Fibroblast of mammary gland (primary cell): ENCODE results near the gene ABCC6.

Source experiments
- DNase-seq: peaks from one replicate; pipeline ENCODE4 v3.0.0-alpha.2; 2010; ENCODE audit warnings: low read depth
- H3K4me3 ChIP-seq: 2 replicates; pipeline ENCODE4 v1.5.1; 2011; ENCODE audit warnings: low read depth, mild to moderate bottlenecking, low read length, moderate library complexity; ENCODE audit not compliant: control insufficient read depth
- CTCF ChIP-seq: conservative IDR thresholded peaks from 2 replicates; pipeline ENCODE4 v1.5.1; 2011; ENCODE audit warnings: low read depth, low read length, inconsistent platforms; ENCODE audit not compliant: control insufficient read depth, insufficient read depth

The ABCC6 gene

DNA sequence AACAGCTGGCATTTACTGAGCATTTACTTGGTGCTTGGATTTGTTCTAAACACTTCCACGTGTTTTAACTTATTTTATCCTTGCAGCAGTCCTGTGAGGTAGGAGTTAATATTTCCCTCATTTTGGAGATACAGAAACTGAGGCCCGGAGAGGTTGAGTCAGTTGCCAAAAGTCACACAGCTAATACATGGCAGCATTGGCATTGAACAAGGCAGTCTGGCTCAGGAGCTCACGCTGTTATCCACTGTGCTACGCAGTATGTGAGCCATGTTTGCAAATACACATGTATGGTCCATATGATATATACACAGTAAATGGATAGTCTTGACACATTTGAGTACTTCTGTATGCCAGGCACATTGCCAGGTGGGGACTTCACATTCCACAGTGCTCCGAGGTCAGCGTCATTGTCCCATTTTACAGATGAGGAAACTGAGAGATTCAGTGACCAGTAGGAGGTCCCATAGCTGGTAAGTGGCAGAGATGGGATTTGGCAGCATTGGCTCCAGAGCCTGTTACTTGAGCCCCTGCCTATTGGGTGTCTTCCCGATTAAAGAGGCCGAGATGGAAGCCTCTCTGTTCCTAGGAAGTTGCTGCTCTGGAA, 110.7 kb downstream of the ABCC6 start:
- DNase-seq: no peak
- no peak for TF ChIP-seq CTCF
- no peak overlapping the region for H3K4me3 ChIP-seq

DNA sequence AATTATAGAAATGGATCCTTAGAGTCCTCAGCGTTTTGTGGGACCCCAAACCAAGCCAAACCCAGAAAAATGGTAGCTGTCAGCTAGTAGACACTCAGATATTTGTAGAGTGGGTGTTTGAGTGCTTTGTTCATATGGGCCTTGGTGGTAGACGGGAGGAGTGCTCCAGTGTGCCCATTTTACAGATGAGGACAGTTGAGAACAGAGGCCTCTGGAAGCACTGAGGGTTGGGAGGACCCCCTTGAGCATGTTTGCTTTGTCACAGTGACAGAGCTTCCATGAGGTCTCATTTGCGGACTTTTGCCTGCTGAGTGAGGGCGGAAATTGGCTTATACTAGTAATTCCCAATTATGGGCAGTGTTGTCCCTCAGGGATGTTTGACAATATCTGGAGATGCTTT, 111.7 kb downstream of the ABCC6 start:
- DNase-seq: no peak
- no peak for TF ChIP-seq CTCF
- no peak overlapping the region for H3K4me3 ChIP-seq

DNA sequence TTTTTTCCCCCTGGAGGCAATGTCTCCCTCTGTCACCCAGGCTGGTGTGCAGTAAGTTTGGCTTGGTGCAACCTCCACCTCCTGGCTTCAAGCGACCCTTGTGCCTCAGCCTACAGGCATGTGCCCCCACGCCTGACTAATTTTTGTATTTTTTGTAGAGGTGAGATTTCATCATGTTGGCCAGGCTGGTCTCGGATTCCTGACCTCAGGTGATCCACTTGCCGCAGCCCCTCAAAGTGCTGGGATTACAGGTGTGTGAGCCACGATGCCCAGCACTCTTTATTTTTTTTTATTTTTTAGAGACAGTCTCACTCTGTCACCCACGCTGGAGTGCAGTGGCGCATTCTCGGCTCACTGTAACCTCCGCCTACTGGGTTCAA, 113.2 kb downstream of the ABCC6 start:
- DNase-seq: no peak
- H3K4me3 ChIP-seq: no peak overlapping the region
- TF ChIP-seq CTCF: no peak

DNA sequence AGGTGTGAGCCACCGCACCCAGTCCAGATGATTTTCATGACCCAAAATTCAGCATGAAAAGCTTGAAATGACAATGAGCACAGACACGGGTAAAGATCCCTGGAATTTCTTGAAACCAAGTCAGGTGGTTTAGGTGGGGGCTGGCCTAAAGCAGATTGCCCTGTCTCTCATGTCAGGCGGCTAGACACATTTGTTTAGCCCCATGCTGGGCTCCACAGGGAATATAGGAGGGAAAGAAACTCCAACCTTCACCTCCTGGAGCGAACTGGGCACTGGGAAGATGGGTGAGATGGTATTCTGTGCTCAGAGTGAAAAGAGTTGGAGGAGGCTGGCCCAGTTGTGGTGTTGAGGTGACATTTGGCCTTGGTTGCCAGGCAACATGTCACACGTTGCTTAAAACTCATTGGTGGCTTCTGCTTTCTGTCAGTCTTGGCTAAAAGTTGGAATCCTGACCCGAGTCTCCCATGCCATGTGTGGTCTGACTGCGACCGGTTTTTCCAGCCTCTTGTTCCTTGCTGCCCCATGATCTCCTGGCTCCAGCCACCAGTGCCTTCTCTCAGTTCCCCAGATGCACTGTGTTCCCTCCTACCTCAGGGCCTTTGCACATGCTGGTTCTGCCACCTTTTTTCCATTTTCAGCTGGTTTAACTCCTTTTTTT, 113.7 kb downstream of the ABCC6 start:
- no peak for DNase-seq
- no peak overlapping the region for H3K4me3 ChIP-seq
- TF ChIP-seq CTCF: no peak

DNA sequence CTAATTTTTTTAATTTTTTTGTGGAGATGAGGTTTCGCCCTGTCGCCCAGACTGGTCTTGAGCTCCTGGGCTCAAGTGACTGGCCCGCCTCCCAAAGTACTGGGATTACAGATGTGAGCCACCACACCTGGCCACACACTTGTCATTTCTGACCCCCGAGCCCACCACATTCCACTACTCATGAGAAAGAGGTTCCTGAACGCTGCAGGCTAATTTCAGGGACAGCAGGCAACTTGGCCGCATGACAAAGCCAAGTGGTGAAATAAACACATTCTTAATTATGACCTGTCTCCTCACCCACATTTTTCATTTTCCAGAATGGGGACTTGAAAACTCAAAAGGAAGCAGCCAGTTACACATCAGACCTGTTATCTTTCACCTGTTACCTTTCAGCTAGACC, 114.5 kb downstream of the ABCC6 start:
- no peak for DNase-seq
- no peak overlapping the region for H3K4me3 ChIP-seq
- TF ChIP-seq CTCF: no peak

DNA sequence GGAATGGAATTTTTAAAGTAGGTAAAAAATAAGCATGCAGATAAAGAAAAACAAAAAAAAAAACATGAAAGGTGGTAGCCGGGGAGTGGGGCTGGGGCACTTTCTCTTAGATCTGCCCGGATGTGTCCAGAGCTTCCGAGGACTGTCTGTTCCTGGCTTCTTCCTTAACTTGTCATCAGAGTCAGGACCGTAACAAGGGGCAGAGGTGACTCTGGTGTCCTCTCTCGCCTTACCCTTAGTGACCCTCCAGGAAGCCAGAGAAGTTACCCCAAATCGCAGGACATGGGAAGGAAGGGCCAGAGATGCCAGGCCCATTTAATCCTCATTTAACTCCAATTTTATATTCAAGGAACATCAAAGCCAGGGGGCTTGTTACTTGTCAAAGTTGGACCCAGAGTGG, 115.5 kb downstream of the ABCC6 start:
- H3K4me3 ChIP-seq: no peak overlapping the region
- DNase-seq: no peak
- no peak for TF ChIP-seq CTCF
